ENCODE results near the gene TNFRSF9. TPM values are rescaled to one million over a fixed set of nuclear protein-coding genes. Genes with fewer than 3 reads are reported as not detected.

Gene TNFRSF9
- total RNA-seq, 2 donors from 2014 or later, result 0.08 to 0.09 TPM

GRCh38 chr1:7888248-7889081 is 52.2 kb downstream of the TNFRSF9 start:
- DNase-seq (no peak), ATAC-seq (peak in 1 of 2 donors; percentile 66)
- intact Hi-C loops (cut with DNase I), result no loop called here

- intact Hi-C loops (cut with DNase I), result no loop called here
- ATAC-seq (no peak), DNase-seq (no peak)
These were observed 54.3 kb downstream of the TNFRSF9 start for GRCh38 chr1:7886405-7886745.

- no peak for ATAC-seq
- DNase-seq, result no peak
These were observed 54.9 kb downstream of the TNFRSF9 start for GRCh38 chr1:7885513-7886404.

GRCh38 chr1:7884757-7885156 is 55.9 kb downstream of the TNFRSF9 start:
- DNase-seq (no peak), ATAC-seq (no peak)
- intact Hi-C loops (cut with DNase I), result no loop called here

More at GRCh38 chr1:7885513-7886404, 54.9 kb downstream of the TNFRSF9 start:
- intact Hi-C loops (cut with DNase I), result no loop called here

GRCh38 chr1:7879228-7879627 is 61.4 kb downstream of the TNFRSF9 start:
- DNase-seq (no peak), ATAC-seq (no peak)
- intact Hi-C loops (cut with DNase I), result no loop called here

- ATAC-seq, result no peak
- intact Hi-C loops (cut with DNase I), result no loop called here
- DNase-seq, result no peak
These were observed 62.6 kb downstream of the TNFRSF9 start for GRCh38 chr1:7878027-7878426.

- ATAC-seq (no peak), DNase-seq (no peak)
- intact Hi-C loops (cut with DNase I), result no loop called here
These were observed 66.5 kb downstream of the TNFRSF9 start for GRCh38 chr1:7873801-7874795.

GRCh38 chr1:7871136-7871535 is 69.5 kb downstream of the TNFRSF9 start:
- ATAC-seq, result no peak
- intact Hi-C loops (cut with DNase I), result no loop called here
- no peak for DNase-seq

GRCh38 chr1:7869136-7869920 is 71.3 kb downstream of the TNFRSF9 start:
- DNase-seq, result no peak
- intact Hi-C loops (cut with DNase I), result no loop called here
- ATAC-seq, result no peak

GRCh38 chr1:7868070-7868780 is 72.4 kb downstream of the TNFRSF9 start:
- ATAC-seq (no peak), DNase-seq (no peak)
- intact Hi-C loops (cut with DNase I), result no loop called here

GRCh38 chr1:7865978-7866377 is 74.7 kb downstream of the TNFRSF9 start:
- DNase-seq (no peak), ATAC-seq (no peak)
- intact Hi-C loops (cut with DNase I), result no loop called here

Other genes starting within 250 kb of the TNFRSF9 start
- 10 to 100 TPM; 77.1 to 81.4 TPM for gene VAMP3, start 169.5 kb downstream of the TNFRSF9 start, total RNA-seq
- gene PER3, start 156.5 kb downstream of the TNFRSF9 start, total RNA-seq, result 10 to 100 TPM; 15.5 to 24.3 TPM
- gene UTS2, start 87.8 kb downstream of the TNFRSF9 start, total RNA-seq, result not detected
- gene PARK7, start 20.9 kb upstream of the TNFRSF9 start, total RNA-seq, result 100 to 1,000 TPM; 284 to 328 TPM
- 10 to 100 TPM; 17.0 to 19.0 TPM for gene ERRFI1, start 85.5 kb upstream of the TNFRSF9 start, total RNA-seq

All from left cardiac atrium (tissue), 4 donors.